T-helper 22 cell (primary cell): ENCODE results near the gene IL17B.
"Not testable (repeated sequence)": the region's sequence is repeated elsewhere in the genome, so short reads cannot be mapped to it uniquely, and the experiment has no call there.

ENCODE experiments used
- DNase-seq: peaks from one replicate; pipeline ENCODE4 v3.0.0-alpha.2; 2020; ENCODE audit warnings: low read depth

IL17B gene

GRCh38 chr5:149400304-149400703 lies 21.2 kb upstream of the IL17B start:
- no peak for DNase-seq

GRCh38 chr5:149399775-149400174 lies 20.7 kb upstream of the IL17B start:
- DNase-seq, result no peak

- not testable (repeated sequence) for DNase-seq
Measured at GRCh38 chr5:149398747-149399266, 19.7 kb upstream of the IL17B start.

GRCh38 chr5:149397530-149397929 lies 18.4 kb upstream of the IL17B start:
- DNase-seq, result no peak

- DNase-seq, result not testable (repeated sequence)
Measured at GRCh38 chr5:149394996-149395395, 15.9 kb upstream of the IL17B start.

- DNase-seq, result no peak
Measured at GRCh38 chr5:149392718-149393117, 13.6 kb upstream of the IL17B start.

GRCh38 chr5:149391524-149391923 lies 12.4 kb upstream of the IL17B start:
- DNase-seq, result no peak

DNA sequence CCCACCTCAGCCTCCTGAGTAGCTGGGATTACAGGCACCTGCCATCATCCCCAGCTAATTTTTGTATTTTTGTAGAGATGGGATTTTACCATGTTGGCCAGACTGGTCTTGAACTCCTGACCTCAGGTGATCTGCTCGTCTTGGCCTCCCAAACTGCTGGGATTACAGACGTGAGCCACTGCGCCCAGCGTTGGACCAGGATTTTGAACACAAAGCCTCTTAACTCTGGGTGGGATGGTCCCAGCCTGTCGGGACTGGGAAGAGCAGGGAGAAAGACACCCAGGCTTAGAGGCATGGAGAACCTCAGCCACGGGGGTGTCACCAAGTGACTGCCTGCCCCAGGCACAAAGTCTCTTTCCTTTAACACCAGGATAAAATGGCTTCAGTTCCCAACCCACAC lies 12.0 kb upstream of the IL17B start:
- DNase-seq, result not testable (repeated sequence)

- DNase-seq, result no peak
Measured at GRCh38 chr5:149389552-149390495, 10.7 kb upstream of the IL17B start.

- no peak for DNase-seq
Measured at GRCh38 chr5:149388498-149389190, 9.6 kb upstream of the IL17B start.

DNA sequence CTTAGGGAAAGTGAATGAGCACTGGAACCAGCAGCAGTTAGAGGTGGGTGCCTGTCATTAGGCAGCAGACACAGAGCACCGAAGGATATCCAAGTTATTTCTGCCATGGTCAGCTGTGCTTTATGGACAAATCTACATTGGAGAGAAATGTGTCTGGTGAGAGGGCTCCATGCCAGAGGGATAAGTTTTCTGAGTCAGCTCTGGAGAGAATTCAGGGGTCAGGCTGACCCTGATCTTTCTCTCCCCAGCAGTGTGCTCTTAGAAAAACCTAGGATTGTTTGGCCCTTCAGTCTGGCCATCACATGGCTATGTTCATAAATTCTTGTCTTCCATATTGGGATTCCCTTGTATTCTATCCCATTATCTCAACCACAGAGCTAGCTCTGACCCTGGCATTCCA lies 8.9 kb upstream of the IL17B start:
- no peak for DNase-seq

GRCh38 chr5:149387081-149387631 lies 8.1 kb upstream of the IL17B start:
- DNase-seq, result no peak

DNA sequence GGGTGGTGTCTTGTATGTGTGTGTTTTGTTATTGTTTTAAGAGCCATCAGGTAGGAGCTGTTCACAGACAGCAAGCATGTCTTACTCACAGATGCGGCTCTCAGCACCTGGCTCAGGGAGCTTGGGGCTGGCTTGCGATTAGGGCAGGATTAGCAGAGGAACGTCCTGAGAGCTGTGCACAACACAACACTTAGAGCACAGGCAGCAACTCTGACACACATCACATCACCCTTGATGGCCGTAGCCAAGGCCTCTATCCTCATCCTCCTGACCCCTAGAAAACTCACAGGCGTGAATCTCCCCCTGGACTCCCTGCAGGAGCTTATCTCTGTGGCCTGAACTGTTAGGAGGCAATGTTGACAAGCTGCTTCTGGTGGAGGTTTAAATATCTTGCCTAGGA lies 7.1 kb upstream of the IL17B start:
- no peak for DNase-seq

DNA sequence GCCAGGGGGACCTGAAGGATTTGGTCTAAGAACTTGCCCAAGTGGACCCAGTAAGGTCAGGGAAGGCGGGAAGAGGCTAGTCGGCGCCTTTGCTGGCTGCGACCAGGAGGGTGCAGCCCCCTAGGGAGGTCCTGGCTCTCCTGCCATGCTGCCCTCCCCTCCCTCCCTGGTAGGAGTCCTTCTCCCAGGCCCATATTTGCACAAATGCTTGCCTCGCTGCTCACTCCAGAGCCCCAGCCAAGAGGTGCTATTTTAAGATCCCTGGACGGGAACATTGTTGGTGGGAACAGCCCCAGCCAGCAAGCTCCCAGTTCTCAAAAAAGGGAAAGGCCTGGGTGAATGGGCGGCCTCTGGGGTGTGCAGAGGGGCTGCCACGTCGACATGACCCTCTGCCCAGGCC lies 4.3 kb upstream of the IL17B start:
- DNase-seq, result no peak

DNA sequence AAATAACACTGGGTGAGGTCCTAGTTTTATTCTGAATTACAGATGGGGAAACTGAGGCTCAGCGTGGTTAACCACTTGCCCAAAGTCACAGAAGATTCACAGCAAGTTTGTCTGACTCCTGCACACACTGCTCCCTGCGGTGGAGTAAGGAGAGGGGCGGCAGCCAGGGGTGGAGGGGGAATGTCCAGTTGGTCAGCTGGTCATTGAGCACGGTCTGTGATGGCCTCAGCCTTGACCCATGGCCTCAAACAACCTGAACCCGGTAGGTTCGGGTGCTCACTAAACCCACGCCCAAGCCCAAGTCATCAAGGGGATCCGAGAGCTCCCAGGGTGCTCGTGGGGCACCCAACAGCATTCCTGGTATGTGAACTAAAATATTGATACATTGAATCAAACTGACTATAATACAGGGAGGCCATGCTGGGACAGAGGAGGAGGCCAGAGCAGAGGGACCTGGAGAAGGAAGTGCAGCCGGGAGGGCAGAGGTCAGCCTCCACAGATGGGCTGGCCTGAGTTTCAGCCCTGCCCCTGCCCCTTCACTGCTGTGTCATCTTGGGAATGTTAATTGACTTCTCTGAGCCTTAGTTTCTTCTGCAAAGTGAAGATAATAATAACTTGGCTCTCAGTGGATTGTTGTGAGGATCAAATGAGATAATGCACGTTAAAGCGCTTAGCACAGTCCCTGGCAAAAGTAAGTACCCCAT lies 3.6 kb upstream of the IL17B start:
- DNase-seq, result no peak

DNA sequence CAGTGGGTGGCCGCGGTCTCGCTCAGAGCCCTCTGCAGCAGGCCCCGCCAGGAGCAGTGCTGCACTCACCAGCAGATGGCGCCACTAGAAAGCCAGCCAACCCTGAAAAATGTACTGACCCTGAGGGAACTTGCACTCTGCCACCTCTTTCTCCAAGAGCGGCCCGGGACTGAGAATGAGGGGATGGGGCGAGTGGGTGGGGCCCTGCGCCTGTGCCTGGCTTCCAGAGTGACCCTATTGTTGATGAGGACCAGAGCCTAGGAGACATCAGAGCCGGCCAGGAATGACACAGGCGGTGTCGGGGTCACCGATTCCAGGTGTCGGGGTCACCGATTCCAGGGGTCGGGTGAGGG lies 2.9 kb upstream of the IL17B start:
- peak; percentile 8 for DNase-seq

- no peak for DNase-seq
Measured at GRCh38 chr5:149381261-149381985, 2.3 kb upstream of the IL17B start.

- no peak for DNase-seq
Measured at GRCh38 chr5:149380466-149381121, 1.5 kb upstream of the IL17B start.

DNA sequence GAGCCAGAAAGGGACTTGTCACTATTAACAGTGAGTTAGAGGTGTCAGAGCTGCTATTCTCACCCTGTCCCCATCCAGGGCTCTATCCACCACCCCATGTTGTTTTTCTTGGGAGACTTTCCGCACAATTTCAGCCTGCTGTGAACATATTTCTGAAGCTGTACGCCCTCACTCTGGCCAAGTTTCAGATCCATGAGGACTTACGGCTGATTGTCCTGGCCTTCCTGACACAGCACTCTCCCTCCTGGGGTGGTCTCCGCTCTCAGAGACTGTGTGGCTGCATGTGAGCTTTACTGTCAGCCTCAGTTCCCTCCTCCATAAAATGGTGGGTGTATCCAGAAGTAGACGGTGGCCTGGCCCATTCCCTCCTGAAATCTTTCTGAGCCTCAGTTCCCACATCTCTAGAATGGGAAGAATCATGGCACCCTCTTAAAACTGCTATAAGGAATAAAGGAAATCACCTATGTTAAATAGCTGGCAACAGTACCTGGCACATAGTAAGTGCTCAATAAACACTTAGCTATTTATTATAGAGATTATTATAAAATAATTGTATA lies 804 bp upstream of the IL17B start:
- no peak for DNase-seq

DNA sequence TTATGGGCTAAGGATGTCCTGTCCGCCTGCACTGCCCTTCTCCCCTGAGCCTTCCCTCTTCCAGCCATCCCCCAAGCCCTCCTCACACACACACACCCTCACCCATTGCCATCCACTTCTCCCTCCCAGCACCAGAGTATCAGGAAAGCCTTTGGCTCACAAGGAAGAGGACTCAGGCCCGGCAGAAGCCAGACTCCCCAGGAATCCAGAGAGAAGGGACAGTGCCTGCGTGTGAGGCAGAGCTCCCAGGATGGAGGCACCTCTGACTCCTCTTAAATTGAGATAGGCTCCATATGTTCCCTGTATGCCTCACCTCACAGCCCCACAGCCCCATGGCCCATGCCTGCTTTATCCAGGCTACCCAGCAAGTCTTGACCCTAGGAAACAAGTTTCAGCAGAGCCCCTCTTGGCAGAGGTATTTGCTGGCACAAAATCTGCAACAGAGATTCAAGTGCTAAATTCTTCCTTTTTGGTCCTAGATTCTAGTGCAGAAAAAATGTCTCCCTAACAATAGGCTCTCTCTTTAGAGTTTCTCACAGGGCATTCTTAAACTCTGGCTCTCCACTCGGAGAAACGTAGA lies 761 bp downstream of the IL17B start:
- DNase-seq, result no peak
